Activated B cell treated with CpG ODN at 0.5 μM for 24 hours (primary cell): ENCODE measurements around the gene TCF4. TPM values are rescaled to one million over a fixed set of nuclear protein-coding genes. Genes with fewer than 3 reads are reported as not detected.
A peak's percentile ranks its signal among the peaks of the same experiment; 100 is the strongest.

Experiments
- ATAC-seq: fragments of 200-7000 bp; cut with Tn5 transposase; one replicate; pipeline ENCODE4 v1.10.0; 2021; ENCODE audit warnings: low read depth, mild to moderate bottlenecking, moderate library complexity
- CTCF ChIA-PET: fragments of 350-600 bp; sonication (Branson Sonifier 250); formaldehyde crosslinking; loops from one replicate; lab custom pipeline; 2021; ENCODE audit warnings: antibody characterized with exemption; lab: Charles Lee
- POLR2A ChIA-PET: fragments of 350-600 bp; sonication (Branson Sonifier 250); formaldehyde crosslinking; loops from one replicate; lab custom pipeline; 2021; ENCODE audit warnings: antibody characterized with exemption; lab: Charles Lee
- DNase-seq: peaks from one replicate; pipeline ENCODE4 v3.0.0; 2022
- H3K27ac Mint-ChIP-seq: one replicate; pipeline ENCODE4 v1.8.0; 2020; ENCODE audit warnings: mixed read lengths
- H3K27me3 Mint-ChIP-seq: one replicate; pipeline ENCODE4 v1.8.0; 2021; ENCODE audit warnings: mixed read lengths
- H3K36me3 Mint-ChIP-seq: one replicate; pipeline ENCODE4 v1.8.0; 2021; ENCODE audit warnings: low read depth, mixed read lengths
- H3K4me1 Mint-ChIP-seq: one replicate; pipeline ENCODE4 v1.8.0; 2021; ENCODE audit warnings: mixed read lengths
- H3K4me3 Mint-ChIP-seq: one replicate; pipeline ENCODE4 v1.8.0; 2020; ENCODE audit warnings: mild to moderate bottlenecking, mixed read lengths
- H3K9me3 Mint-ChIP-seq: one replicate; pipeline ENCODE4 v1.8.0; 2020; ENCODE audit warnings: mixed read lengths
- CTCF ChIP-seq: fragments of 200-600 bp; IDR thresholded peaks from one replicate; pipeline ENCODE4 v1.8.0; 2022; ENCODE audit warnings: antibody characterized with exemption, mild to moderate bottlenecking
- intact Hi-C: fragments of 100-400 bp; cut with micrococcal nuclease; formaldehyde crosslinking; loops from one replicate; pipeline ENCODE4 v1.15.1; 2024
- total RNA-seq: library from RNA; stranded (reverse); gene quantifications from 2 replicates; pipeline ENCODE4 v1.2.3, GENCODE V29; 2022

The TCF4 gene
- total RNA-seq, 1 donor from 2014 or later, result 270 TPM

- H3K9me3 Mint-ChIP-seq, result peaks cover 2% of the 10 kb centered on the region
- POLR2A ChIA-PET, result interaction anchor here (0.6 to 1.3 kb wide), 9 partner anchors 9 to 933 kb away, joined by 3 to 13 read pairs (median 4); no protein-coding TSS in a partner anchor
- intact Hi-C loops, result no loop called here
- ATAC-seq (peak; percentile 65), DNase-seq (no peak)
- H3K27ac Mint-ChIP-seq, result peak overlapping the region; percentile 78
- H3K4me1 Mint-ChIP-seq, result peaks cover 51% of the 10 kb centered on the region
- CTCF ChIA-PET, result interaction anchor here (0.6 to 1.7 kb wide), 10 partner anchors 9 to 1355 kb away, joined by 3 to 6 read pairs (median 5); no protein-coding TSS in a partner anchor
- H3K27me3 Mint-ChIP-seq, result no peaks in the 10 kb centered on the region
- peaks cover 4% of the 10 kb centered on the region for H3K36me3 Mint-ChIP-seq
- H3K4me3 Mint-ChIP-seq, result peak overlapping the region; percentile 55
- TF ChIP-seq CTCF, result no peak
These were observed 203.3 kb downstream of the TCF4 start for GRCh38 chr18:55384551-55385275.

- POLR2A ChIA-PET, result interaction anchor here (0.6 to 1.3 kb wide), 3 partner anchors 8 to 62 kb away, joined by 4 to 9 read pairs (median 4); no protein-coding TSS in a partner anchor
- peak overlapping the region; percentile 78 for H3K27ac Mint-ChIP-seq
- ATAC-seq (no peak), DNase-seq (no peak)
- H3K4me1 Mint-ChIP-seq, result peaks cover 51% of the 10 kb centered on the region
- H3K4me3 Mint-ChIP-seq, result no peak overlapping the region
- H3K9me3 Mint-ChIP-seq, result peaks cover 2% of the 10 kb centered on the region
- intact Hi-C loops, result no loop called here
- TF ChIP-seq CTCF, result no peak
- H3K36me3 Mint-ChIP-seq, result no peaks in the 10 kb centered on the region
- H3K27me3 Mint-ChIP-seq, result no peaks in the 10 kb centered on the region
- CTCF ChIA-PET, result interaction anchor here (0.6 to 1.7 kb wide), 11 partner anchors 10 to 1355 kb away, joined by 3 to 6 read pairs (median 5); no protein-coding TSS in a partner anchor
These were observed 203.9 kb downstream of the TCF4 start for GRCh38 chr18:55384115-55384514.

- DNase-seq (no peak), ATAC-seq (no peak)
- CTCF ChIA-PET, result no interaction called here
- no peak overlapping the region for H3K4me3 Mint-ChIP-seq
- no peak overlapping the region for H3K27ac Mint-ChIP-seq
- peaks cover 2% of the 10 kb centered on the region for H3K9me3 Mint-ChIP-seq
- peaks cover 59% of the 10 kb centered on the region for H3K4me1 Mint-ChIP-seq
- no peaks in the 10 kb centered on the region for H3K36me3 Mint-ChIP-seq
- intact Hi-C loops, result no loop called here
- POLR2A ChIA-PET, result interaction anchor here (0.6 to 2.3 kb wide), 2 partner anchors 61 to 90 kb away, joined by 3 to 9 read pairs; no protein-coding TSS in a partner anchor
- no peak for TF ChIP-seq CTCF
- no peaks in the 10 kb centered on the region for H3K27me3 Mint-ChIP-seq
These were observed 205.7 kb downstream of the TCF4 start for GRCh38 chr18:55382277-55382805.

- Mint-ChIP-seq H3K27ac (peak overlapping the region; percentile 26), H3K4me1 (peaks cover 66% of the 10 kb centered on the region), H3K27me3 (no peaks in the 10 kb centered on the region), H3K4me3 (no peak overlapping the region), H3K9me3 (peaks cover 4% of the 10 kb centered on the region), H3K36me3 (no peaks in the 10 kb centered on the region)
- DNase-seq (no peak), ATAC-seq (no peak)
- ChIA-PET CTCF (interaction anchor here (0.6 to 1.2 kb wide), 2 partner anchors 34 to 1348 kb away, joined by 3 read pairs; no protein-coding TSS in a partner anchor), POLR2A (interaction anchor here (2.3 kb wide), 1 partner anchor 60 kb away, joined by 9 read pairs; no protein-coding TSS in a partner anchor)
- no peak for TF ChIP-seq CTCF
- intact Hi-C loops, result no loop called here
These were observed 206.7 kb downstream of the TCF4 start for GRCh38 chr18:55381277-55381676.

GRCh38 chr18:55380589-55380988 lies 207.4 kb downstream of the TCF4 start:
- ChIA-PET POLR2A (interaction anchor here (2.3 kb wide), 1 partner anchor 59 kb away, joined by 9 read pairs; no protein-coding TSS in a partner anchor), CTCF (interaction anchor here (1.2 kb wide), 1 partner anchor 35 kb away, joined by 3 read pairs; no protein-coding TSS in a partner anchor)
- no peak for TF ChIP-seq CTCF
- Mint-ChIP-seq H3K9me3 (peaks cover 4% of the 10 kb centered on the region), H3K4me1 (peaks cover 68% of the 10 kb centered on the region), H3K27me3 (no peaks in the 10 kb centered on the region), H3K27ac (no peak overlapping the region), H3K4me3 (no peak overlapping the region), H3K36me3 (no peaks in the 10 kb centered on the region)
- ATAC-seq (no peak), DNase-seq (no peak)
- intact Hi-C loops, result no loop called here
